Ammon's horn (tissue), 1 donor: Measurements from ENCODE around the gene XCL2.

Experiments
- DNase-seq: peaks from one replicate; pipeline ENCODE4 v3.0.0-alpha.2; 2016; ENCODE audit warnings: low spot score

The XCL2 gene

DNA sequence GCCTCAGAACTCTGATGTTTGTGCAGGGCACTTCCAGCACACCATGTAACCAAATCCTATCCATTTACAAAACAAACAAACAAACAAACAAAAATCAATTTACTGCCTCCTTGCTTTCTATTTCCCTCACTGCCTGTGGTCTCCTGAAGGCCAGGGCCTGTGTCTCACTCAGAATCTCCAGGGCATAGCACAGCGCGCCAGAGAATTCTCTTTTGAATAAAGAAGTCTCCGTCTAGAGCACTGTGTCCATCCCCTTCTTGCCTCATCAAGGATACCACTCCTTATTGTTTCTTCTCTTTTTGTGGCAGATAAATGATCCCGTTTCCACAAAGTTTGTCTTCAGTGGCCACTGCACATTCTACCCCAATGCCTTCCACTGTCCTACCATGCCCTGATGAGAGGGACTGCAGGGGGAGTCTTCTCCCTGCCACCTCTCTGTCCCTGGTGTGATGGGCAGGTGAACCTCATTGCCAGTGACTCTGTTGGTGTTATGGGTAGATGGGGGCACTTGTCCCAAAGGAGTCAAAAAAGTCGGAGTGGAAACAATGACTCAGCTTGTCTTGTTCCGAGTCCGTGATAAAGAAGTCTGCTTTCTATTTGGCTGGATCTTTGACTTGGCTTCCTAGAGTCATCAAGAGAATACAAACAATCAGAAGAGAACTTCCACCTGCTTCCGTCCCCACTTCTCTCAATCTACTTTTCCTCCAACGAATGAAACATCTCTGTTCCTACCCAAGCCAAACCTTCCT is 30.0 kb downstream of the XCL2 start:
- no peak for DNase-seq

DNA sequence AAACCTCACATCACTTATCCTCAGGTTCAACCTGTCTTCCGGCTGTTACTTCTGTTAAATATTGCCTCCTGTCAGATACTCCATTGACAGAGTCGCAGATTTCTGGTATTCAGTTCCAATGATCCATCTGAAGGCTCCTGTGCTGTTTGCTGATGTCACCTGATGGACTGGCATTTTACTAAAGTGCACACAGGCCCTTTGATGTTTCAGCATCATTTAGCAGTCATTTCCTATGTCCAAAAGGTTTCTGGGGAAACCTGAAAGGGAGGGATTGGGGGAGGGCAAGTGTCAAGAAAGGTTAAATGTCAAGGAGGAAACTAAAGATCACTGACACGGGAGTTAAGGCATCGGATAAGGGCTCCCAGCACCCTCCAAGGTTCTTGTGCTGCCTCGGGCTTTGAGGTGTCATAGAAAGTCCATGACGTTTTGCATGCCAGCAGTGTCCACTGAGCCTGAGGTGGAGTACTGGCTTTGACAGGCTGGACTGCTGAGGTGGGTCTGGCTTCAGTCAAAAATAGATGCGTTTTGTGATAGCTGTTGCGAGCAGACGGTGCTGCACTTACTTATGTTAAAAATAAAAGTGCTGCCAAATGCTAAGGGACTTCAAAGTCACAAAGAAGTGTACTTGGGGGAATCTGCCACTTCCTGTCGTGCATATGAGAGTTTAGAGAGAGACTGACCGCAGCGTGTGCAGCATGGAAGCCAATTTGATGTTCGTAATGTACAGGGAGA is 30.8 kb downstream of the XCL2 start:
- no peak for DNase-seq

DNA sequence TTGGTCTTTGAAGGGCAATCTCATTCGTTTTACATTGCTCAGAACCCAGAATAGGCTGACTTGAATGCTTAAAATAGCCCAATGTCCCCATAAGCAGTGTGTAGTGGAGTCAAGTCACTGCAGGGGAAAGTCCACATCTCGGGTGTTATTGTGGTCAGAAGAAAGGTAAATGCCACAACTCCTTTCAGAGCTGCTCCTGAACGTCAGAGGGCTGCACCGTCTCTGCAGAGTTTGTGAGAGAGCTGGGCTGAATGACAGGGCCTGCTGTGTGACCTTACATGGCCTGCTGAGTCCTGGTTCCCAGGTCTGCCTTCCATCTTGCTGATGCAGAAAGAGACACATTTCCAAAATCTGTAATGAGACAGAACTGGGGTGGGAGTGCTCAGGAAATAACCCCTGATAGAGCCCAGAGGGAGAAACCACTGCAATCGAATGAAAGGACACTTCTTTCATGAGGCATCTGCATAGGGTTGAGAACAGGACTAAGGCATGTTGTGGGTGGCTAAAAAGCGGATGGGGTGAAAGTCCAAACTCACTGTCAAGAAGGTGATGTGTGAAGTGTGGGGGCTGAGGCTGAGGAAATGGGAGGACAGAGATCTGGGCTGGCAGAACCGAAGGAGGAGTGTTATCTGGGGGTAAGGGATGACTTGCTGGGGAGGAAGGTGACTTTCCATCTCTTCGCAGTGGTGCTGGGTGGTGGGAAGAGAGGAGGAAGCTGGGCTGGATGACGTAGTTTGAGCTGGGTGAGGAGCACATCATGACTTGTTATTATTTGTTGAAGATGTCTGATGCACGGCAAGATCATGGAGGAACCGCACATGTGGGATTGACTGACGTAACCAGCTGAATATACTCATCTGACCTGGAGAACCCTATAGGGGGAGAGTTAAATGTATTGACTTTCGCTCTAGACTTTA is 33.7 kb downstream of the XCL2 start:
- DNase-seq: no peak

DNA sequence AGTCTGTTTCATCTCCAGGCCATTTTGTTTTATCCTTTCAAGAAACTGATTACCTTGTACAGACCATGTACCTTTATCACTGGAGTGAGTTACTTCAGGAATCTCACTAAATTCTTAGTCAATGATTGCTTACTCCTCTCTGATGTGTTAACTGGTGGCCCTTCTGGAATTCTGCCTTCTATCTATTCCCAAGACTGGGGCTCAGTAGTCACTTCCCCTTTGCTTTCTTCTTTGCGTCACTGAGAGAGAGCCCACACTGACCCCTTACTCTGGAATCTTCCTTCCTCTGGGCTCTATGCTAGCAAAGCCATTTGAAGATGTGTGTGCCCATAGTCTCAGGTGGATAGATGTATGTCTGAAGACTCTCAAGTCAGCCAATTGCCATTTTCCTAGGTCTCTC is 34.6 kb downstream of the XCL2 start:
- DNase-seq: no peak

DNA sequence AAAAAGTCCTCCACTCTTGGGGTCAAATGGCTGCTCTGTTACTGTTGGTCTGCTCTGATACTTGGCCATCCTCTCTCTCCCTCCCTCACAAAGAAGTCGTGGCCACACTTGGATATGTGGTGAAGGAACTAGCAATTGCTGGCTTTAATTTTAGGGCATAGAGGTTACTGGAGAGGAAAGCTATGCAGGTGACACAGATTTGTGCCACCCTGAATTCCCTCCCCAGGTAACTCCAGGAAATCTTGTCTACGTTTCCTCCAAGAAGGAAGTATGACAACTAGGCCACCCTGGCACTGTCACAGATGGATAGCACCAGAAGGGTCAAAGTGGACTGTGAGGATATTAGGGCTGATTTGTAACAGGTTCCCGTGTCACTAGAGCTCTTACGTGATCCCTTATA is 36.0 kb downstream of the XCL2 start:
- DNase-seq: no peak

DNA sequence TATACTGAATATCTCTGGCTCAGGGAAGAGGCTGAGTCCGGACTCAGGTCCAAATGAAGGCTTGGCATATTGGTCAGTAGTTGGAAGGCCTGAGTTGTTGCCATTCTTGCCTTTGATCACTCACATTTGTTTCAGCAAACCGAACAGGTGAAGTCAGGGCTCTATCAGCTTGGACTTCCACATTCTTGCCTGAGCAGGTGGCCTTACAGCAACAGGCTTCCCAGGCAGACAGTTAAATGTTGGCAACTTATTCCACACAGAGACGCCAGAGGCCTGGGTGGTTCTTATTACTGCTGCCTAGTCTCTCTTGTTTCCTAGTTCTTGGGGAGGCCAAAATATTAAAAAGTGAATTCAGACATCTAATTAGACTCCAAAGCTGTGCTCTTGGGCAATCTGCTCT is 36.6 kb downstream of the XCL2 start:
- DNase-seq: no peak

DNA sequence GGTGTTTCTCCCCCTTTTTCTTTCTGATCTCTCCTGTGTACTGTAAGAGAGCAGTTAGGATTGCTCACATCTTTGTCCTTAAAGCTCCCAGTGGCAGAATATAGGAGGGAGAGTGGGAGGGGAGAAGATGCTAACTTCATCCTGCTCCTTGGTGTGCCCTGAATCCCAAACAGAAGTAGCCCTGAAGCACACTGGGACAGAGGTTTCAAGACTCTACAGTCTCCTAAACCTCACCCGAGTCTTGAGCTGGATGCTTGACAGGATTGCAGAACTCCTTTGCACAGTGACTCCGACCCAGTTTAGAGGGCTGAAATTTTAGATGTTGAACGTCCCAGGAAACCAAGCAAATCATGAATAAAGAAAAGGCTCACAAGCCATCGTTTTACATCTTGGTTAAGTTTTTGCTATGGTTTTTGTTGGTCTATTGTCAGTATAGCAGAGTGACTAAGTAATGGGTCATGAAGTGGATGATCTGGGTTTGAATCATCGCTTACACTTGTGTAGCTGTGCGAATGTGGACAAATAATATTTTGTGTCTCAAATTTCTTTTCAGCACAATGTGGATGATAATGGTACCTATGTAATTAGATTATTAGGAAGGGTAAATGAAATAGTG is 37.5 kb downstream of the XCL2 start:
- no peak for DNase-seq

DNA sequence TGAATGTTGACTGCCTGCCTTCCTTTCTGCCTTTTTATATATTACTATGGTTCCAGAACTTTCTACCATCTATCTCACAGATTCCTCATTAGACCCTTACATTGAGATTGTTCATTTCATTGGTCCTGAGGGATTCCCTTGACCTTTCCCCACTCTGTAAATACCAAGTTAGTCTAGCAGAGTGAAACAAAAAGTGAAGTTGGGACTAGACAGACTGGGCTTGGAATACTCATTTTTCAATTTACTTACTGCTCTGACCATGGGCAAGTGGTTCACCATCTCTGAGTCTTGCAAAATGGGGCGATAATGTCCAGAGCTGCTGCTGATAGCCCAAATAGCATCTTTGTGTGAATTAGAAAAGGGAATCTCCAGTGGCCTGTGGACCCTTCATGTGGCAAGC is 38.8 kb downstream of the XCL2 start:
- no peak for DNase-seq

DNA sequence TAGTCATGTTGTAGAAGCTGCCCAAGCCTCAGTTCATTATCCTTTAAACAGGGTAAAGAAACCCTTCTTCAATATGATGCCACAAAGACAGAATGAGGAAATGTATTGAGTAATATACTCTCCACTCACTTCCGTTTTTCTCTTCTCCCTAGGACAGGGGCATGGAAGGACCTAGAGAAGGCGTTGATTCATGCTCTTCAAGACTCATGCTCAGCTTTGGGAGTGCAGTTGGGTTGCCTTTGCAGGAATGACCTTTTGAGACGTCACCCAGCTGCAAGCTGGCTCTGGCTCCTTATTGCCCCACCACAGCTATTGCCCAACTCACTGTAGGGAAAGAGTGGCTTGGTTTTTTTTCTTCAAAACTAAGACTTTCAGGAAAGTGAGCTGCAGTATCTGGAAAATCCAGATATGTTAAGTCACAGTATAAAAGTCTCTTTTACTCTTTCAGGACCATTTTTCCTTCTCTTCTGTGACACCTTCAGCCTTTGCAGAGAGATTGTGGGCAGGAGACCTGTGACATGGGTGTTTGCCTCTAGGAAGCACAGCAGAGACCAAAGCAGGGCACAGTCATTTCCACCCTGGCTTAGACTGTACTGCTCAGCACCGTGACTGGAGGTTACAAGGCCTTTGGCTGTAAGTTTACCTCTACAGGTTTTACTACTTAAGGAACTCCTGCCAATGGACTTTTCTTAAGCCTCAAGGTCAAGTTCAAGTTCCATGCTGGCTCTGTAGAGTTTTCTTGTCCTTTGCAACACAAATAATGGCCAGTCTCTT is 39.5 kb downstream of the XCL2 start:
- DNase-seq: peak; percentile 69

DNA sequence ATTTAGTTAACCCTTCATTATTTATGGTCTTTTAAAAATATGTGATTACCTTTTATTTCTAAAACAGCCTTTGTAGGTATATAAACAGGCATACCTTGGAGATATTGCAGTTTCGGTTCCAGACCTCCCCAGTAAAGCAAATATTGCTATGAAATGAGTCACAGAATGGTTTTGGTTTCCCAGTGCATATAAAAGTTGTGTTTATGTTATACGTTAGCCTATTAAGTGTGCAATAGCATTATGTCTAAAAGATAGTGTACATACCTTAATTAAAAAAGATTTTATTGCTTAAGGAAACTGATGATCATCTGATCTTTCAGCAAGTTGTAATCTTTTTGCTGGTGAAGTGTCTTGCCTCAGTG is 44.1 kb downstream of the XCL2 start:
- DNase-seq: no peak

DNA sequence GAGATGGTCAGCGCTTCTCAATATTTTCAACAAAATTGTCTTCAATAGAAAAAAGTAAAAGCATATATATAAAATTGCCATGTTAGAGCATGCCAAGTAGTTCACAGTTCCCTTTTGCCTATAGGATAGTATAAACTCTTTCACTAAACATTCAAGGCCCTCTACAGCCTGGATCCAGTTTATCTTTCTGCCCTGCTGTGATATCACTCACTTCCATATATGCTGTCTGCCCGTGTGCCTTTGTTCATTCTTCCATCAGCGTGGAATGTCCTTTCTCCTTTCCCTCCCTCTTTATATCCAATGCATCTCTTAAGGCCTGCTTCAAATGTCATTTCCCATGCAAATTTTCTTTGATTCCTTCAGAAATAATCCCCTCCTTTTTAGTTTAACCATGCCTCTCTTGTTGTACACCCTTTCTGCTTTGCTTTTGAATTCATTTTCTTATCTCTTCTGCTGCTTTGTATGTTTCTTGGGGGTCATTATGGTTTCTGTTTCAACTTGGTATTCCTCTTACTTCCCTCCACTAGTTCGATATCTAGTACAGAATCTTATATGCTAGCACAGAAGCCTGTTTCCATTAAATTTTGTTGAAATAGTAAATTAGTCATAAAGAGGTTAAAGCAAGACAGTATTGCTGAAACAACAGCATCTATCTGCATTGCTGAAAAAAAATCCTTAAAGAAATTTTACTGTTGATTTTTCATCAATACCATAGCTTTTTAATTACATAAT is 44.7 kb downstream of the XCL2 start:
- no peak for DNase-seq

DNA sequence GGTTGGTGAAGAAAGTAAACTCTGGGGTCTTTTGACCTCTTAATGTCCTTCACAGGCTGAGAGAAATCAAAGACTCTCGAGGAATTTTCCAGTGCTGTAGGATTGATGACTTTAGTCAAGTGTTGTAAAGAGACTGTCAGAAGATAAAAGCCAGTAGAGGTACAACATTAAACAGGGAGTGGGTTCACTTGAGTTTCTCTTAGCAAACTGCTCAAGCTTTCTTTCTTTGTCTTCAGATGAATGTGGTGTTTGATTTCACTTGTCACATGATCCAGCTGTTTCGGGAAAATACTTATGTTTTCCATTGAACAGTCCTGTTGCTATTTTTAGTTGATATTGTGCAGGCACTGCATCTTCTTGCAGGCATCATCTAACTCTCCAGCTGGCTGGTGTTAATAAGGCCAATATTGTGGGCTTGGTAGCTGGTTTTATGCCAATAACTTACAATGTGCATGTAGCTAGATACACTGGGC is 45.6 kb downstream of the XCL2 start:
- DNase-seq: no peak

DNA sequence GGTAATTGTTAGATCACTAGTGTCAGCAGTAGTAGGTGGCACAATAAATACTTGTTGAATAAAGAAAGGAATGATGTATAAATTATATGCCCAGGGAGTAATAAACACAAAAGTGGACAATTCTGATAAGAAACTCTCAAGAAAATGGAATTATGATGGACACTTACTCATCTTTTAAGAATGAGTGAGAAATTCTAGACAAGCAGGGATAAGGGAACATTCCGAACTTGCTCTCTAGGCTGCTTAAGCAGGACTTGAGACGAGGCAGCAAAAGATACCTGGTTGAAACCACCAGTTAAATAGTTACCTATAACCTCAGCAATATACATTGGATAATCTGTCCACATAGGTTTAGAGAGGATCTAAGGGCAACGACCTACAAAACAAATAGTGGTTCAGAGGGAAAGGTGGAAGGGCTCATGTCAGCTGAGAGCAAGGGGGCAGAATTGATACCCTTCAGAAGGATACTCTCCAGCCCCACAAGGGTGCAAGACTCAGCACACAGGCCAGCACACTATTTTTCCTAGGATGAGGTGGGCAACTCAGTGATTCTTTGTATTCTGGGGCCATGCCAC is 46.3 kb downstream of the XCL2 start:
- no peak for DNase-seq

DNA sequence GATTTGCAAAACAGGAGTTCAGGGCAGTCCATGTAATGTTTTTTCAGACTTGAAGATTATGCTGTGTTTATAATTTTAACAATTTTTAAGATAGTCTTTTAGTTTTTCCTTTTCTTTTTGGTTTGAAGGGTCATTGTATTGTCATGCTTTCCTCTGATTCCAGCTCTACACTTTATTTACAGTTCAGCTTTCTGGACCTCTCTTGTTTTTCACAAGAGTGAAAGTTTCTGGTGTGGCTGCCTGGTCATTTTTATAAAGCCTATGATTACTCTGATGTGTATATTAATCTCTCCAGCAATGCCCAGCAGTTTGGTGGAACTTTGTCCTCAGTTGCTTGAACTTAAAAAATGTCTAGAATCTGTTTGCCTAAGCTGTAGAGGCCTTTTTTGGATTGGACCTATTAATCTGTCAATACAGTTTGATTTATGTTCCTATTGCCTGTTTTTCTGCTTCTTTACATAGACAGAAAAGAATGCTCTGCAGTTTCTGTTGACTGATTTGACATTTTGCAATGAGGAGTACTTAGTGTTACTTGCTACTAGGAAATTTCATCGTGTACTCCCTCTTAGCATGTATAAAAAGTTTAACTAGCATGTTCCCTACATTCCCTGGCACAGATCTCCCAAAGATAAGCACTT is 52.2 kb downstream of the XCL2 start:
- DNase-seq: no peak
